Pancreas (tissue), 10 donors: Measurements from ENCODE around the gene RASL12. TPM values are rescaled to one million over a fixed set of nuclear protein-coding genes. Genes with fewer than 3 reads are reported as not detected.

Source experiments
- ATAC-seq, 4 donors: fragments of 200-7000 bp; cut with Tn5 transposase; one replicate each; pipeline versions ENCODE4 v1.8.0 to v1.9.1; 2020; ENCODE audit warnings: mild to moderate bottlenecking in 4 of 4, moderate library complexity in 4 of 4
- DNase-seq, 6 donors: peaks; one replicate each; pipeline ENCODE4 v3.0.0-alpha.2; 2020
- FAIRE-seq: peaks from 2 replicates; lab custom pipeline; 2012; peaks lifted over from hg19 to GRCh38; lab: Jason Lieb, UNC
- H3K27ac ChIP-seq, 4 donors: fragments of 200-600 bp; sonication (generic); 1 replicate in 3 of 4; 2 replicates in 1 of 4; pipeline versions ENCODE4 v1.5.0 to v1.8.0; 2020
- H3K27me3 ChIP-seq, 4 donors: fragments of 200-600 bp; one replicate each; pipeline ENCODE4 v1.8.0; 2021
- H3K36me3 ChIP-seq, 3 donors: fragments of 200-600 bp; sonication (generic) in 1 of 3; one replicate each; pipeline versions ENCODE4 v1.5.0 to v1.8.0; 2020 to 2021
- H3K4me1 ChIP-seq, 3 donors: fragments of 200-600 bp; one replicate each; pipeline ENCODE4 v1.8.0; 2021
- H3K4me3 ChIP-seq, 4 donors: fragments of 200-600 bp; sonication (generic) in 2 of 4; one replicate each; pipeline versions ENCODE4 v1.5.0 to v1.8.0; 2020 to 2021
- H3K9me3 ChIP-seq, 4 donors: fragments of 200-600 bp; one replicate each; pipeline ENCODE4 v1.8.0; 2021
- CTCF ChIP-seq, 4 donors: fragments of 200-600 bp; sonication (generic) in 3 of 4; IDR thresholded peaks; one replicate each; pipeline versions ENCODE4 v1.5.0 to v1.8.0; 2021; ENCODE audit warnings: antibody characterized with exemption in 4 of 4
- WGBS, 2 donors: extraction: QIAGEN DNeasy Blood & Tissue Kit; methylation state at CpG; one replicate each; pipeline ENCODE4 v1.1.7; 2013; 5-methylcytosine and 5-hydroxymethylcytosine counted together
- intact Hi-C, 3 donors: fragments of 100-400 bp; cut with DNase I; formaldehyde crosslinking; loops; one replicate each; pipeline versions ENCODE4 v1.11.1 to v1.14.2; 2022
- polyA plus RNA-seq, 2 donors: library from polyadenylated mRNA; stranded (reverse); fragments of 200-250 nt; gene quantifications; one replicate each; pipeline ENCODE4 v1.2.3, GENCODE V29; 2013
- total RNA-seq, 6 donors: library from RNA; stranded (reverse); fragmentation: NEBNext Ultra II Directional in 4 of 6; extraction: Animal tissue kit (Norgen Biotek cat#: 25700) in 4 of 6; gene quantifications; one replicate each; pipeline versions ENCODE4 v1.2.1 to v1.2.4, GENCODE V29; 2021 to 2023
- donor health status: healthy with polysubstance abuse.
- donor health status: DM: no; HTN: no; CAD: no; lungs with moderate emphysema.
- donor health status: DM: no; HTN: no; CAD: no.
- donor health status: control.
- donor health status: control.
- donor health status: Bipolar disorder and iron deficiency.
- donor health status: DM: yes; HTN: yes; CAD: no.
- donor health status: DM: no; HTN: no; CAD: no.
- donor health status: DM: no; HTN: no; CAD: no.
- donor health status: DM: yes; HTN: yes; CAD: no.

RASL12 gene
- total and polyA plus RNA-seq, 8 donors: 0.28 to 4.2 (median 1.7) TPM

- ATAC-seq: peak in 2 of 4 donors; percentile 25 to 31
- Histone ChIP-seq H3K9me3 (no peaks in the 10 kb centered on the region), H3K27ac (no peak overlapping the region), H3K4me1 (no peaks in the 10 kb centered on the region), H3K27me3 (peaks cover 0 to 5% (median 0%) of the 10 kb centered on the region in 4 donors), H3K4me3 (no peak overlapping the region), H3K36me3 (no peaks in the 10 kb centered on the region)
- DNase-seq: no peak
- intact Hi-C loops: no loop called here
- no peak for TF ChIP-seq CTCF (IDR thresholded peaks at IDR 0.05)
- no peak for FAIRE-seq
- WGBS, 2 donors: 68 to 76% methylated on average over 5 of the region's 5 CpGs
These were observed 3.6 kb upstream of the RASL12 start for GRCh38 chr15:65071381-65071811.

- Histone ChIP-seq H3K36me3 (no peaks in the 10 kb centered on the region), H3K27ac (no peak overlapping the region), H3K4me3 (no peak overlapping the region), H3K27me3 (peaks cover 0 to 5% (median 0%) of the 10 kb centered on the region in 4 donors), H3K4me1 (no peaks in the 10 kb centered on the region), H3K9me3 (no peaks in the 10 kb centered on the region)
- no peak for ATAC-seq
- no peak for DNase-seq
- no peak for FAIRE-seq
- intact Hi-C loops: no loop called here
- no peak for TF ChIP-seq CTCF (IDR thresholded peaks at IDR 0.05)
- WGBS, 2 donors: 72 to 73% methylated on average over 5 of the region's 5 CpGs
These were observed 2.2 kb upstream of the RASL12 start for GRCh38 chr15:65069779-65070546.

GRCh38 chr15:65069179-65069578 lies 1.4 kb upstream of the RASL12 start:
- FAIRE-seq: no peak

GRCh38 chr15:65068403-65068788 lies 605 bp upstream of the RASL12 start:
- peaks cover 0 to 5% (median 0%) of the 10 kb centered on the region in 4 donors for H3K27me3 ChIP-seq
- no peaks in the 10 kb centered on the region for H3K9me3 ChIP-seq
- no peak overlapping the region for H3K4me3 ChIP-seq
- H3K36me3 ChIP-seq: no peaks in the 10 kb centered on the region
- no peak overlapping the region for H3K27ac ChIP-seq
- TF ChIP-seq CTCF (IDR thresholded peaks at IDR 0.05): no peak
- intact Hi-C loops: no loop called here
- no peak for FAIRE-seq
- no peaks in the 10 kb centered on the region for H3K4me1 ChIP-seq
- no peak for DNase-seq
- no peak for ATAC-seq
- WGBS, 2 donors: 91 to 97% methylated on average over 3 of the region's 3 CpGs

More at GRCh38 chr15:65069179-65069578, 1.4 kb upstream of the RASL12 start:
- Histone ChIP-seq H3K27me3 (peaks cover 0 to 5% (median 0%) of the 10 kb centered on the region in 4 donors), H3K27ac (no peak overlapping the region), H3K4me1 (no peaks in the 10 kb centered on the region), H3K9me3 (no peaks in the 10 kb centered on the region), H3K4me3 (no peak overlapping the region), H3K36me3 (no peaks in the 10 kb centered on the region)
- TF ChIP-seq CTCF (IDR thresholded peaks at IDR 0.05): no peak
- WGBS, 2 donors: 77 to 93% methylated on average over 1 of the region's 1 CpG
- peak in 3 of 4 donors; percentile 63 to 66 (median 63) for ATAC-seq
- intact Hi-C loops: no loop called here
- peak in 1 of 6 donors; percentile 28 for DNase-seq

- Histone ChIP-seq H3K4me3 (peak overlapping the region in 2 of 4 donors; percentile 14 to 24), H3K27me3 (peaks cover 0 to 5% (median 0%) of the 10 kb centered on the region in 4 donors), H3K27ac (peak overlapping the region in 1 of 4 donors; percentile 26), H3K36me3 (no peaks in the 10 kb centered on the region), H3K4me1 (no peaks in the 10 kb centered on the region), H3K9me3 (no peaks in the 10 kb centered on the region)
- intact Hi-C loops: no loop called here
- ATAC-seq (no peak), FAIRE-seq (no peak), DNase-seq (no peak)
- no peak for TF ChIP-seq CTCF (IDR thresholded peaks at IDR 0.05)
- WGBS, 2 donors: 27 to 29% methylated on average over 8 of the region's 8 CpGs
These were observed 510 bp downstream of the RASL12 start for GRCh38 chr15:65067317-65067644.
